DND-41 (cell line): ENCODE results near the gene NUDT3.
"Not testable (repeated sequence)": the region's sequence is repeated elsewhere in the genome, so short reads cannot be mapped to it uniquely, and the experiment has no call there.

Experiments
- CTCF ChIP-seq: IDR thresholded peaks from 2 replicates; pipeline ENCODE4 v1.5.1; 2012; ENCODE audit warnings: borderline replicate concordance, low read length, moderate library complexity, mild to moderate bottlenecking; ENCODE audit not compliant: poor library complexity, severe bottlenecking; ENCODE audit errors: extremely low read depth
- EZH2 ChIP-seq: IDR thresholded peaks from 3 replicates; pipeline ENCODE4 v1.6.1; 2012; ENCODE audit warnings: borderline replicate concordance, low read depth, mild to moderate bottlenecking, moderate library complexity, low read length, inconsistent platforms; ENCODE audit not compliant: severe bottlenecking

GRCh38 chr6:34354230-34354629, 38.2 kb downstream of the NUDT3 start:
- not testable (repeated sequence) for TF ChIP-seq CTCF, EZH2
